BE2C (cell line): ENCODE results near the gene SEZ6.
A peak's percentile ranks its signal among the peaks of the same experiment; 100 is the strongest.

Source experiments
- DNase-seq: peaks from one replicate; pipeline ENCODE4 v3.0.0-alpha.2; 2020
- H3K27me3 ChIP-seq: fragments of 250-450 bp; sonication (Bioruptor Pico); 2 replicates; pipeline ENCODE4 v1.5.1; 2020; ENCODE audit warnings: mild to moderate bottlenecking
- H3K36me3 ChIP-seq: fragments of 250-450 bp; sonication (Bioruptor Pico); 2 replicates; pipeline ENCODE4 v1.5.1; 2020; ENCODE audit warnings: mild to moderate bottlenecking
- H3K4me1 ChIP-seq: fragments of 250-450 bp; sonication (Bioruptor Pico); 2 replicates; pipeline ENCODE4 v1.5.1; 2020
- H3K4me3 ChIP-seq: 2 replicates; pipeline ENCODE4 v1.5.1; 2011; ENCODE audit warnings: low read depth, low read length
- H3K9me3 ChIP-seq: fragments of 250-450 bp; sonication (Bioruptor Pico); 2 replicates; pipeline ENCODE4 v1.5.1; 2020
- CTCF ChIP-seq: IDR thresholded peaks from 2 replicates; pipeline ENCODE4 v1.5.1; 2012; ENCODE audit warnings: mild to moderate bottlenecking, low read depth, low read length

The SEZ6 gene

GRCh38 chr17:28925912-28926365 lies 79.9 kb downstream of the SEZ6 start:
- no peak for DNase-seq
- Histone ChIP-seq H3K9me3 (no peaks in the 10 kb centered on the region), H3K27me3 (no peaks in the 10 kb centered on the region), H3K4me1 (peaks cover 5% of the 10 kb centered on the region; the same call in 1 of the 2 replicates), H3K4me3 (no peak overlapping the region), H3K36me3 (peaks cover 9% of the 10 kb centered on the region)
- TF ChIP-seq CTCF: no peak

- DNase-seq: no peak
- H3K9me3 ChIP-seq: no peaks in the 10 kb centered on the region
- H3K27me3 ChIP-seq: no peaks in the 10 kb centered on the region
- H3K36me3 ChIP-seq: peaks cover 38% of the 10 kb centered on the region
- H3K4me1 ChIP-seq: no peaks in the 10 kb centered on the region
- H3K4me3 ChIP-seq: no peak overlapping the region
- no peak for TF ChIP-seq CTCF
Measured at GRCh38 chr17:28920201-28920600, 85.6 kb downstream of the SEZ6 start.

- TF ChIP-seq CTCF: no peak
- H3K36me3 ChIP-seq: peaks cover 52% of the 10 kb centered on the region
- DNase-seq: no peak
Measured at GRCh38 chr17:28918295-28918694, 87.5 kb downstream of the SEZ6 start.

DNA sequence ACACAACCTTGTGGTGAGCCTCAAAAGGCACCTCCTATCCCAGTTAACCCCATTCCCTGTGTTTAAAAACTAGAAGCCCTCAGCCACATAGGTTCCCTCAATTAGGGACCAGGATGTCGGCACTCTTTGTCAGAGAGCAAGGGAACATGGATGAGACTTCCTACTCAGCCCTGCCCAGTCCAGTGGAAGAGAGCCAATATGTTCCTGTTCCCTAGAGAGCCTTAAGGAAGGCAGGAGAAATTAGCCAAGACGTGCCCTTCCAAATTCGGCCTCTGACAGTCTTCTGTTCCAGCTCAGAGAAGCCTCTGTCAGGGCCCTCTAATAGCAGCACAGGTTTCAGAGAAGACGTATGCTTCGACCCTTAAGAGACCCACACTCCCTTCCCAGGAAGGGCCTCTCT lies 88.4 kb downstream of the SEZ6 start:
- Histone ChIP-seq H3K4me1 (no peaks in the 10 kb centered on the region), H3K4me3 (no peak overlapping the region), H3K9me3 (no peaks in the 10 kb centered on the region), H3K27me3 (no peaks in the 10 kb centered on the region), H3K36me3 (peaks cover 60% of the 10 kb centered on the region)
- no peak for DNase-seq
- no peak for TF ChIP-seq CTCF

More at GRCh38 chr17:28918295-28918694, 87.5 kb downstream of the SEZ6 start:
- Histone ChIP-seq H3K4me3 (no peak overlapping the region), H3K27me3 (no peaks in the 10 kb centered on the region), H3K4me1 (no peaks in the 10 kb centered on the region), H3K9me3 (no peaks in the 10 kb centered on the region)

- H3K4me1 ChIP-seq: no peaks in the 10 kb centered on the region
- H3K4me3 ChIP-seq: no peak overlapping the region
- H3K9me3 ChIP-seq: no peaks in the 10 kb centered on the region
- no peaks in the 10 kb centered on the region for H3K27me3 ChIP-seq
- peaks cover 63% of the 10 kb centered on the region for H3K36me3 ChIP-seq
- TF ChIP-seq CTCF: no peak
- DNase-seq: no peak
Measured at GRCh38 chr17:28917029-28917428, 88.8 kb downstream of the SEZ6 start.

GRCh38 chr17:28916302-28916934 lies 89.4 kb downstream of the SEZ6 start:
- Histone ChIP-seq H3K4me3 (no peak overlapping the region), H3K27me3 (no peaks in the 10 kb centered on the region), H3K9me3 (no peaks in the 10 kb centered on the region), H3K4me1 (no peaks in the 10 kb centered on the region), H3K36me3 (peaks cover 63% of the 10 kb centered on the region)
- TF ChIP-seq CTCF: peak; percentile 54
- DNase-seq: no peak
